Measurements from ENCODE around the gene LGMN. TPM values are rescaled to one million over a fixed set of nuclear protein-coding genes. Genes with fewer than 3 reads are reported as not detected.

LGMN gene
- total RNA-seq, 1 donor from 2014 or later: 158 TPM

DNA sequence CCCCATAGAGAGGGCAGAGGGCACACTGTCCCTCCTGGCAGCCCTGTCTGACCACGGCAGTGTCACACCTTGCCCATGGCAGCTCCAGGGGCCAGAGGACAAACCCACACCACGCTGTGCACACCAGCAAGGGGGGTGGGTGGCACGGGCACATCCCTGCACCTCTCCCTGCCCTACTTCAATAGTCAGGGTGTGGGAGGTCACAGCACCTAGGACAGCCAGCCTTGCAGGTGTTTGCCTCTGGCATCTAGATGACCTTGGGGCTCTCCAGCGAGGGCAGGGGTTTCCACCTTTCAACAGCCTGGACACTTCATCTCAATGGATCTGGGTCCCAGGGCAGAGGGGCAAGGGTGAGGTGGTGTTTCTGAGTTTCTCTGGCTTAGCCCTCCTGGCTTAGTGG is 69.2 kb downstream of the LGMN start:
- H3K9me3 ChIP-seq: no peaks in the 10 kb centered on the region
- no peaks in the 10 kb centered on the region for H3K27me3 ChIP-seq (ENCODE audit: low read depth)
- no peak overlapping the region for H3K27ac ChIP-seq
- intact Hi-C loops (cut with DNase I): no loop called here
- no peak overlapping the region for H3K4me3 ChIP-seq
- peaks cover 75% of the 10 kb centered on the region for H3K36me3 ChIP-seq
- TF ChIP-seq, protein P1, sequence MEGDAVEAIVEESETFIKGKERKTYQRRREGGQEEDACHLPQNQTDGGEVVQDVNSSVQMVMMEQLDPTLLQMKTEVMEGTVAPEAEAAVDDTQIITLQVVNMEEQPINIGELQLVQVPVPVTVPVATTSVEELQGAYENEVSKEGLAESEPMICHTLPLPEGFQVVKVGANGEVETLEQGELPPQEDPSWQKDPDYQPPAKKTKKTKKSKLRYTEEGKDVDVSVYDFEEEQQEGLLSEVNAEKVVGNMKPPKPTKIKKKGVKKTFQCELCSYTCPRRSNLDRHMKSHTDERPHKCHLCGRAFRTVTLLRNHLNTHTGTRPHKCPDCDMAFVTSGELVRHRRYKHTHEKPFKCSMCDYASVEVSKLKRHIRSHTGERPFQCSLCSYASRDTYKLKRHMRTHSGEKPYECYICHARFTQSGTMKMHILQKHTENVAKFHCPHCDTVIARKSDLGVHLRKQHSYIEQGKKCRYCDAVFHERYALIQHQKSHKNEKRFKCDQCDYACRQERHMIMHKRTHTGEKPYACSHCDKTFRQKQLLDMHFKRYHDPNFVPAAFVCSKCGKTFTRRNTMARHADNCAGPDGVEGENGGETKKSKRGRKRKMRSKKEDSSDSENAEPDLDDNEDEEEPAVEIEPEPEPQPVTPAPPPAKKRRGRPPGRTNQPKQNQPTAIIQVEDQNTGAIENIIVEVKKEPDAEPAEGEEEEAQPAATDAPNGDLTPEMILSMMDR (IDR thresholded peaks at IDR 0.05): no peak
- DNase-seq (no peak), ATAC-seq (no peak)
- peaks cover 27% of the 10 kb centered on the region for H3K4me1 ChIP-seq

DNA sequence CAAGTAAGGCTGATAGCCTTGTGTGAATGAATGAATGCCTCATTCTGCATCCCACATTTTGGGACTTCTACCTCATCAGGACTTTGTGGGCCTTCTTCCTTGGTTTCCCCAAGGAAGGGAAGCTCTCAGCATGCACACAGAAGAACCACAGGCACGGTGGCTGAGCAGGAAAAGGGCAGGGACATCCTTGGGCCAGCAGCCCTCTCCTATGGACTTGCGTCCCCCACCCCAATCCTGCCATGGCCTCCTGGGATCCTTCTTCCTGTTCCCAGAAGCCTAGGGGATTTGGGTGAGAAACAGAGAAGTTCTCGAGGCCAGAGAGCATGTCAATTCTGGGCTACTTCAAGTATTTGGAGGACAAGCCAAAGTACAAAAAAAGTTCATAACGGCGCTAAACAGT is 69.7 kb downstream of the LGMN start:
- H3K4me1 ChIP-seq: peaks cover 27% of the 10 kb centered on the region
- intact Hi-C loops (cut with DNase I): no loop called here
- H3K27ac ChIP-seq: no peak overlapping the region
- peaks cover 74% of the 10 kb centered on the region for H3K36me3 ChIP-seq
- H3K4me3 ChIP-seq: no peak overlapping the region
- H3K27me3 ChIP-seq (ENCODE audit: low read depth): no peaks in the 10 kb centered on the region
- ATAC-seq (no peak), DNase-seq (no peak)
- H3K9me3 ChIP-seq: no peaks in the 10 kb centered on the region
- TF ChIP-seq, protein P1 (IDR thresholded peaks at IDR 0.05): no peak

DNA sequence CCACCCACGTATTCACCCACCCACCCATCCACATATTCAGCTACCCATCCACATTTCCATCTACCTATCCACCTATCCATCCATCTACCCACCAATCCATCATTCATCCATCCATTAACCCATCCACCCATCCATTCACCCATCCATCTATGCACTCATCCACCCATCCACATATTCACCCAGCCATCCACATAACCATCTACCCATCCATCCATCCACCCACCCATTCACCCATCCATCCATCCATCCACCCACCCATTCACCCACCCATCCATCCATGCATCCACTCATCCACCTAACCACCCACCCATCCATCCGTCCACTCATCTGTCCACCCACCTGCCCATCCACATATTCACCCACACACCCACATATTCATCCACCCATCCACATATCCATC is 70.5 kb downstream of the LGMN start:
- TF ChIP-seq, protein P1 (IDR thresholded peaks at IDR 0.05): no peak
- intact Hi-C loops (cut with DNase I): no loop called here
- H3K27me3 ChIP-seq (ENCODE audit: low read depth): no peaks in the 10 kb centered on the region
- H3K4me3 ChIP-seq: no peak overlapping the region
- H3K9me3 ChIP-seq: no peaks in the 10 kb centered on the region
- H3K27ac ChIP-seq: no peak overlapping the region
- no peak for DNase-seq
- peaks cover 27% of the 10 kb centered on the region for H3K4me1 ChIP-seq
- H3K36me3 ChIP-seq: peaks cover 68% of the 10 kb centered on the region
- no peak for ATAC-seq

DNA sequence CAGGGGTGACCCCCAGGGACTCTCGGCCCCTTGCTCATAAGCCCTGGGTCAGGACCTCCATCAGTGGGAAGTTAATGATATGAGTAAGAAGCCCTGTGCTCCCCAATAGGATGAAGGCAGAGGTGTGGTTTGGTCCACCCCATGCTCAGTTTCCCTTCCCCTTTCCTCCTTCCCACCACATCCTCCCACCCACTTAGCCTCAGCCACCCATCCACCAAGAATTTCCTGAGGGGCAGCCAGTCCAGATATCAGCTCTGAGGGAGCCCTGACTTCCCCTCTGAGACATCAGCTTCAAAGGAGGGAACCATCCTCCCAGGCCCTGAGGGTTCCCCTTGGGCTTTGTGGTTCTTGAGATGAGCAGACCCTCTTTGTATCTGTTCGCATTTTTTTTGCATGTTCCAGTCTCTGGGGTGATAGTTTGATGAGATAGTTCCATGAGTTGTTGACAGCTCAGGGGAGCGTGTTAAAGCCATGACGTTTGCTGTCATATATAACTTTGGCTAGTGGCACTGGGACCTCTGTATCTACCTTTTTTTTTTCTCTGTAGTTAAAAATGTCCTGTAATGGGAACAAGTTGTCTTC is 71.2 kb downstream of the LGMN start:
- TF ChIP-seq, protein P1 (IDR thresholded peaks at IDR 0.05): no peak
- no peaks in the 10 kb centered on the region for H3K27me3 ChIP-seq (ENCODE audit: low read depth)
- no peaks in the 10 kb centered on the region for H3K9me3 ChIP-seq
- H3K36me3 ChIP-seq: peaks cover 61% of the 10 kb centered on the region
- no peak overlapping the region for H3K27ac ChIP-seq
- H3K4me3 ChIP-seq: no peak overlapping the region
- H3K4me1 ChIP-seq: peaks cover 27% of the 10 kb centered on the region
- intact Hi-C loops (cut with DNase I): no loop called here
- no peak for DNase-seq
- peak; percentile 64 to 71 for ATAC-seq

DNA sequence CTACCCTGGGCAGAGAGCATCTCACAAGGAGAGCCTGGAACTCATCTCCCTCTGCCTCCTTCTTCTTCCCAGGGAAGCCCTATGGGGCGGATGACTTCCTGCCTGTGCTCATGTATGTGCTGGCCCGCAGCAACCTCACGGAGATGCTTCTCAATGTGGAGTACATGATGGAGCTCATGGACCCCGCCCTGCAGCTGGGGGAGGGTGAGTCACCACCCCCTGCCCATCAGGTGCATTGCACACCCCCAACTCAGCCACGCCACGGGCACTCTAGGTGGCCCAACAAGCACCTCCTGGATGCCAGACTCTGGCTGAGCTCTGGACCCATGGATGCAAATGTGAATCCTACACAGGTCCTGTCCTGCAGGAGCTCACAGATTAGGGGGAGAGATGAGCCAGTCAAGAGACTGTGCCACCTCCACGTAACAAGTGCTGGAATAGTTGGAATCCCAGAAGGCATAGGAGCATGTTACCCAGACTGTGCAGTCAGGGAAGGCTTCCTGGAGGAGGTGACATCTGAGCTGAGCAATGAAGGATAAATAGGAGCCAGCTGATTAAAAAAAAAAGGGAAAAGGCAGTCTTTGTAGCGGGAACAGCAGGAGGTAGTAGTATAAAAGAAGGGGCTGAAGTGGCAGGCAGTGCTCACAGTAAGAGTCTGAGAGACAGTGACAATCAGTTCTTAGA is 71.9 kb downstream of the LGMN start:
- TF ChIP-seq, protein P1 (IDR thresholded peaks at IDR 0.05): no peak
- Histone ChIP-seq H3K36me3 (peaks cover 55% of the 10 kb centered on the region), H3K27me3 (ENCODE audit: low read depth) (no peaks in the 10 kb centered on the region), H3K9me3 (no peaks in the 10 kb centered on the region), H3K27ac (no peak overlapping the region), H3K4me3 (no peak overlapping the region), H3K4me1 (peaks cover 26% of the 10 kb centered on the region)
- ATAC-seq (no peak), DNase-seq (no peak)
- intact Hi-C loops (cut with DNase I): no loop called here

Measured in lower lobe of right lung (tissue), 2 donors.